Measurements from ENCODE around the gene UNC13A.

- TF ChIP-seq, protein P1, sequence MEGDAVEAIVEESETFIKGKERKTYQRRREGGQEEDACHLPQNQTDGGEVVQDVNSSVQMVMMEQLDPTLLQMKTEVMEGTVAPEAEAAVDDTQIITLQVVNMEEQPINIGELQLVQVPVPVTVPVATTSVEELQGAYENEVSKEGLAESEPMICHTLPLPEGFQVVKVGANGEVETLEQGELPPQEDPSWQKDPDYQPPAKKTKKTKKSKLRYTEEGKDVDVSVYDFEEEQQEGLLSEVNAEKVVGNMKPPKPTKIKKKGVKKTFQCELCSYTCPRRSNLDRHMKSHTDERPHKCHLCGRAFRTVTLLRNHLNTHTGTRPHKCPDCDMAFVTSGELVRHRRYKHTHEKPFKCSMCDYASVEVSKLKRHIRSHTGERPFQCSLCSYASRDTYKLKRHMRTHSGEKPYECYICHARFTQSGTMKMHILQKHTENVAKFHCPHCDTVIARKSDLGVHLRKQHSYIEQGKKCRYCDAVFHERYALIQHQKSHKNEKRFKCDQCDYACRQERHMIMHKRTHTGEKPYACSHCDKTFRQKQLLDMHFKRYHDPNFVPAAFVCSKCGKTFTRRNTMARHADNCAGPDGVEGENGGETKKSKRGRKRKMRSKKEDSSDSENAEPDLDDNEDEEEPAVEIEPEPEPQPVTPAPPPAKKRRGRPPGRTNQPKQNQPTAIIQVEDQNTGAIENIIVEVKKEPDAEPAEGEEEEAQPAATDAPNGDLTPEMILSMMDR (IDR thresholded peaks at IDR 0.05) = no peak
- TF ChIP-seq POLR2A (IDR thresholded peaks at IDR 0.05) = no peak
- no peak for TF ChIP-seq POLR2AphosphoS5 (IDR thresholded peaks at IDR 0.05)
Measured at GRCh38 chr19:17720440-17720839, 32.3 kb upstream of the UNC13A start.

Data from gastroesophageal sphincter (tissue), 3 donors.